Kidney capillary endothelial cell (primary cell): ENCODE data around the gene NFIA.
"Not testable (repeated sequence)": the region's sequence is repeated elsewhere in the genome, so short reads cannot be mapped to it uniquely, and the experiment has no call there.

Experiments
- DNase-seq: peaks from one replicate; pipeline ENCODE4 v3.0.0-alpha.2; 2018; ENCODE audit warnings: low spot score

NFIA gene

DNA sequence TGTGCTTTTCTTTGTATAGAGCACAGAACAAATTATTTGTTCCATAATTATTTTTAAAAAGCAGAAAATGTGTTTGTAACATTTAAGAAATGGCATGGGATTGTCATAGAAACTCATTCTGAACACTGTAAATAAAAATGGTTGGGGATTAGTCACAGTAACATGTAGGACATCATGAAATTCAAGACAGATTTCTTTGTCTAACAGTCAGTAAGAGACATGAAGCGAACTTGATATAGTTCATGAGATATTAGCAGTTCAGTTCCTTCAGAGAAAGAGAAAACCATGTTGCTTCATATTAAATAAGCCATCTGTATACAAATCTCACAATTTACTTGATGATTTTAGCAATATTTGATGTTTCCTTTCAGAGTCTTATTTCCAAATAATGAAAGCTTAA, 19.7 kb downstream of the NFIA start:
- DNase-seq = no peak

DNA sequence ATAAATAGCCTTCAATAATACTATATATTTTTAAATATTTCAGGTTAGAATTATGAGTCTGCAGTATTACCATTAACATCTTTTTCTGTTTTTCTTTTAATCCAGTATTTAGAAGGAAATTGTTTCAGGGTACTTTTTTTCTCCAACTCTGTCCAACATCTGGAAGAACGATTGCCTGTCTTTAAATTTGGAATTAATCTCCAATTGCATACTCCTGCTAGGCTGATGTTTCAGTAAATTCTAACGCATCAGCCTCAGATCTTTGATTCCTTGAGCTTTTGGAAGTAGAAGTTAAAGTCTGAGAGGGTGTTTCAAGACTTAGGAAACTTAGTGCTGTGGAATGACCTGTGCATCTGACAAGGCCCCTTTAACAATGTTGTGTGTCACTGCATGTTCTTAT, 20.3 kb downstream of the NFIA start:
- DNase-seq = no peak

DNA sequence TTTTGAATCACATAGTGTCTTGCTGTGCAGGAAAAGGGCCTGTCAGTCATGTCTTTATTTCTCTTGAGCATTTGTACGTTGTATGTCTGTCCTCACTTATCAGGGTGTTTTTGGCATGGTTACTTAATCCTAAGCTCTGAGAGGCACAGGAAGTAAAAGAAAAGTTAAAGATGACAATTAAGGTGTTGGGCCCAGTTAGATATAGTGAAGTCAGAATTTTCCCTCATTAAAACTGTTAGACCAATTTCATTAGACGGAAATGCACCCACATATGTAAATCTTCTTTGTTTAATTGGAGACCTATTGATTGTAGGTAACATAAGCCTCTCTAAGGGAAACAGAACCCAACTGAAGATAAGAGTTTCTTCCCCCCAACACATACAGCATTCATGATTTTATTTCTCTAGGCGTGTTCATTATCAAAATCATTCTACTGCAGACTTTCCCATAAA, 21.9 kb downstream of the NFIA start:
- DNase-seq = no peak

DNA sequence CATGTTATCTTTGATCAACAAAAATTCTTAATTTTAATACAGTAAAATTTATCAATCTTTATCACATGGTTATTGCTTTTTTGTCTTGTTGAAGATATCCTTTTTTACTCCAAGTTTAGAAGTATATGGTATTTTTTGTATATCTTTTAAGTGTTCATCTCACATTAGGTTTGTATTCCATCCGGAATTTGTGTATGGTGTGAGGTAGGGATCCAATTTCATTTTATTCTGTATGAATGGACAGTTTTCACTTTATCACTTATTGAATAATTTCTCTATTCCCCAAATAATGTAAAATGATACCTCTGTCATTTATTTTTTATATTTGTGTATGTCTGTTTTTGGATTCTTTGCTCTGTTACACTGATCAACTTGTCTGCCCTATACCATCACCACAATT, 25.3 kb downstream of the NFIA start:
- DNase-seq = no peak

DNA sequence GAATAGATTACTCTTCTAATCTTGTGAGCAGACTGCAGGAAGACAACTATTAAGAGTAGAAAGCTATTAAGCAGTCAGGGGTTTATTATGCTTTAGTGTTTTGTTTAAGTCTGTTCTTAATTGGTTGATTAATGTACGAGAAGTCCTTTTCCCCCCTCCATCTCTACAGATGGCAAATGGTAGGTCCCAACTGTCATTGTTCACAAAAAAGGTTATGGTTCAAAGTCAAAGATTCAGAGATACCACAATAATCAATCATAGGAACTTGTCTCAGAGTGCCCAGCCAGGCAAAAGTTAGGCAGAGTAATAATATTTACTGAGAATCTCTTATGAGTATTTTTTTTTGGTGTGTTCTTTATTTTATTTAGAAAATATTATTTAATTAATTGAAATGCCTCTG, 26.8 kb downstream of the NFIA start:
- DNase-seq = no peak

DNA sequence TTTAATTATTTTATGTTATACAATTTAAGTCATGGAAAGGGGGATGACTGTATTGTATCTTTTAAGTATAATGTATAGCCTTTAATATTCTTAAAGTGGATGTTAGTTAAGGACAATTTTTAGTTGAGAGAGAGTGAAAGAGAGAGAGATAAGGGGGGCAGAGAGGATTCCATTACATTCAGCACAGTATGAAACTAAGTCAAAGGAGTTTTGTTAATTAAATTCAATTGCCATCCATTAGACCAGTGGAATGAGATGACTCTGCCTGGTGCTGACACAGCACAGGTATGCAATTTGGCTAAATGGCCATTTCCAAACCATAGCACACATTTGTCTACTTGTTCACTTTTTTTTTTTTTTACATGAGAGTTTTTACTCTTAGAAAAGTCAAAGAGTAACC, 27.5 kb downstream of the NFIA start:
- no peak for DNase-seq

DNA sequence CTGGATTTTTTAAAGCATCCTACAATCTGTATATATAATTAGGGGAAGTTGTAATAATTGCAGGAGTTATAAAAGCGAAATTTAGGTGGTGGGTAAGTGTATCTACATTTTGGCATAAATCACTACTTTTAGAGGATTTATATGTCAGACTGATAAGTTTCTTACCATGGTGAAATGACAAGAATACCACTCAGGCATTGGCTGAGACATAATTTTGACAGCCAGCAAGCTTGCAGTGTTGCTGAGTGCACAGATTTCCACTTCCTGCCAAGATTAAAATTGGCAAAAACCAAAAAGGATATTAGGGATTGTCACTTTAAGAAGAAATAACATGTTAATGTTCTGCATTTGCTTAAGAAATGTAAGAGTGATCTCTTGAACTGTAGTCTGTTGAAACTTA, 28.2 kb downstream of the NFIA start:
- DNase-seq = no peak

DNA sequence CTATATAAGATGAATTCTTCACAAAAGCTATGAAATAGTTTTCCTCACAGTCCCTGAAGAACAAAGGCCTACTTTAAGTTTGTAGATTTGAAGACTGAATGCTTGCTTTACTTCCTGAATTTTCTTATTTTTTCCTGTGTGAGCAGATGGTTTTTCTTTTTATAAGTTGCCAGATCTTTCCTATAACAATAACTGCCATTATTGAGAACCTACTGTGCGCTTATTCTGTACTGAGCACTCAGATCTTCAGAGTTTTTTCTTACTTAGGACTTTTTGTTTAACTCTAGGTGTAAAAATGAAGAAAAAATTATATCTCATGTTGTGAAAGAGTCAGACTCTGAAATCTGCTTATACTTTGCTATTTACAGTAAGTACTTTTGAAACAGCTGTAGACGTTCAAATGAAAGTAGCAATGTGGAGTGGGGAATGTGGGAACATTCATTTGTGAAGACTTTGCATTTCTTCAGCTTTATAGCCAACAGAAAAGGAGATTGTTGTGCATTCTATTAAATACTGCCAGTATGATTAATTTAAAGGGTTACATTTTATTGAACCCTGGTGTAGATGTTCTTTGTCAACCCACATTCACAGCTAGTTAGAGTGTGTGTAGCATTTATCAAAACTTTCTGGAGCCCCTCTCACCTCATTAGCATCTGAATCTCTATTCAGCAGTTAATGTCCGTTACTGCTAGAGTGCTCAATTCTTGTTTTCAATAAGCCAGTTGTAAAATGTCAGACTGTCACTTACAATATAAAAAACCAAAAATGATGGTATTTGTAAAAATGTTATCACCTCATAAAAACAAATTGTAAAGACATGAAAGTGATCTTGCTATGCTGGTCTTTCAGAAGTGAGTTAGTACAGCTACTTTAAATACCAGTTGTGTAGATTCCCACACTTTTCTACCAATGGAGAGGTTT, 29.0 kb downstream of the NFIA start:
- no peak for DNase-seq

DNA sequence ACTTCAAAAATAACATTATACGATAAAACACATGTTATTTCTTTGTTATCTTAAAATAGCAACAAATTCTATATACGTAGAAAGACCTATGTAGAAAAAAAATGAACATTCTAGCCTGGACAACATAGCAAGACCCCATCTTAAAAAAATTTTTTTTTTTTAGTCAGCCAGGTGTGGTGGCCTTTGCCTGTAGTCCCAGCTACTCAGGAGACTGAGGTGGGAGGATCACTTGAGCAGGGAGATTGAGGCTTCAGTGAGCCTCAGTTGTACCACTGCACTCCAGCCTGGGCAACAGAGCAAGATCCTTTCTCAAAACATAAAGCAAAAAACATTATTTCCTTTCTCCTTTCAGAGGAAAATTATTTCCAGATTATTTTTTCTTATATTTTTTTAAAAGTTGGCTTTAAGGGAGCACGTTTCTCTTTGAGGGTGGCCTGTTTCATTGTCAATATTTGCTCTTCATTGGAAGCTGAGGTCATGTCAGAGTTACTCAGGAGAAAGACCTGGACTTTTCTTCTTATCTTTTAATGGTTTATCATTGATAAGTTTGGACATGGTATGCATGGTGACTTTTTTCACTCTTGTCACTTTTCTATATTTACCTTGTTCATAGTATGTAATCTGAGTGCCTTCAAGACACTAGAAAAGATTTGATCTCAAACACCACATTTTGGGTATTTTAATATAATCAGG, 32.0 kb downstream of the NFIA start:
- no peak for DNase-seq

DNA sequence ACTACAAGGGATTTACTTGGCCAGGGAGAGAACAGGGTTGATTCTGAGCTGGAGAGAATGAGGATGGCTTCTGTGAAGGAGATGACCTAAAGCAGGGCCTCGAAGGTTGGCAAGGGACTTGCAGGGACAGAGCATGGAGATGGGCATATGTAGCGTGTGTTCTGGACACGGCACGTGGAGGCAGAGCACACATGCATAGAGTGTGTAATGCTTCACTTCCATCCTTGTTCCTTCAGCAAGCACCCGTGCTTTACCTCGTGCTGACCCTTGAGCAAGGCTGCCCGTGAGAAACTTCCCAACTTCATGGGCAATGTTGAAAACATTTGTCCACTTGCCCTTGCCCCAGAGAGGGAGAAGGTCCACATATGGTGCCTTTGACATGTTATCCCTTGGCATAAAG, 33.1 kb downstream of the NFIA start:
- no peak for DNase-seq

DNA sequence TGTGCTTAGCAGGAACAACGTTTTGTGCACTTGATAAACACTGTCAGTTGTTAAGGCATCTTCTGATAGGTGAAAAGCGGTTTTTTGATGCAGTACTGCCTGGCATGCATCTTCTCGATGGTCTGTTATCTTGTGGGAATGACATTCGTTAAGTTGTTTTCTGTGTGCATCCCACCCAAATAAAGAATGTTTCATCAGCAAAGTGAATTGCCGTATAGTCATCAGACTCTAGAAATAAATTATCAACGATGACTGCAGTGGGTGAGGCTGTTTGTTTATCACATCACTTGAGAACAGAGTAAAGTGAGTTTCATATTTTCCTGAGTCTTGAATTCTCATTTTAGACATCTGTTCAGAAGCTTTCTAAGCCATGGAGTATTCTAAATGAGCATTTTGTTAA, 34.1 kb downstream of the NFIA start:
- DNase-seq = no peak

DNA sequence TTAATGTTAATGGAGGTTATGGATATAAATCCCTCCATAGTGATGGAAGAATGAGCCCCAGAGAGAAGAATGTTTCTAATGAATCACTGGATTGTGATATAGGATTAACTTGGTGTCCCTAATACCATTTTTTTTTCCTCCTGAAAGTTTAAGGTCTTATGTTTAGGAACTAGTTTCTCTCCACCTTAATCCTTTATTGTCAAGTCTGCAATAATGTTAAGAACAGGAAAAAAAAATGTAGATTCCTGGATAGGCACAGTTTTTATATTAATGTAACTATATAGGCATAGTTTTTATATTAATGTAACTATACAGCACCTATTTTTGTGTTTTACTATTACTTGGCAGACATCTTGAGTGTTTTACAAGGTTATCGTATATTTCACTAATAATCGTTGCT, 34.9 kb downstream of the NFIA start:
- DNase-seq = no peak

DNA sequence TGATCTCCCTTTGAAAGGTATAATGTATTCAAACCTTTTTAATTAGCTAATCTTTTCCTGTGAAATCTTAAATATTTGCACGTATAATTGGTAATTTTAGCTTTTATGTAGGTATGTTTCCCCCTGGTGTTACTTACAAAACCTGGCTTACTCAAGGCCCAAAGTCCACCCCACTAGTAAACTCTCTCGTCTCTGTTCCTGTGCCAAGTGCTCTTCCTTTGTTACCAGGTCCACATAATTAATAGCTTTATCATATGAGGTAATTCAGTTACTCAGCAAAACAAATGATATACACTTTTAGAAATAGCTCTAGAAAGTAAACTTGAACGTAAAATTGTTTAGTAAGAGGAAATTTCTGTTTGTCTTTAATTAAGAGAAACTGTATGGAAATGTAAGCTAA, 36.7 kb downstream of the NFIA start:
- no peak for DNase-seq

DNA sequence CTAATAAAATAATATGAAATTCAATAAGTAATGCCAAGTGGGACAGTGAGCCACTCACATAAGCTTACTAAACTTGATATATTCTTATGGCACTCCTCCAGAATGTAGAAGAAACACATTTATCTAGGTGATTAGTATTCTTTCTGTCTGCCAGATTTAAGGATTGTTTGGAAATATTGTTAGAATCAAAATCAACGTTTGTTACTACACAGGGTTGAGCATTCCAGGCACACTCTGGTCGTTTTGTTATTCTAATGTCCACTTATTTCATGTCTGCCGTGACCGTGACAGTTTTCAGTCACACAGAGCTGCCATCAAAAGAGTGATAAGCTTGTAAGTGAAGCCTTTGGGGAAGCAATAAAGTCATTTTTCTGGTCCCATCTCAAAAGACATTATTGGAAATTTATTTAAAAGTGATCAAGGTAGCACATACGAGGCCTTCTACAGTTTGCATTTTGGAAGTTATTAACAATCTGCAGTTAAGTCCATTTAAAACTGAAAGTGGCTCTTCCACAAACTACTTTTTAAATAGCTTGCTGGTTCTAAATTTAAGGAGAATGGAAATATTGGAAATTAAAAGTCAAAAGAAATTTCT, 38.0 kb downstream of the NFIA start:
- DNase-seq = no peak

DNA sequence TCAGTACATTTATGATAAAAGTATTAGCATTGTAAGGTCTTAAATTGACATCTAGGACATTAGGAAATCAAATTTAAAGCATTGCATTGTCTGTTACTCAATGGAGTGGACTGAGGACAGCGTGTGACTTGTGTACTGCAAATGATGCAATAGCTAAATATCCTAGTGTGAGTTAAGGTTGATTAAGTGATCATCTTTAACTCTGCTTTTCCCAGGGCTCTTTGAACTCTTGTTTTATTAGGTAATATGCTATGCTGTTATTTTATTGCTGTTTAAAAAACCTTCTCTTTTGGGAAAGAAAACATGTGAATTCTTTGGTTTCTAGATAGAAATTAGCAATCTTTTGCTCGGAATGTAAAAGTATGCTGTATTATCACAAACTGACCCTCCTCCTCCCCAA, 38.6 kb downstream of the NFIA start:
- no peak for DNase-seq

DNA sequence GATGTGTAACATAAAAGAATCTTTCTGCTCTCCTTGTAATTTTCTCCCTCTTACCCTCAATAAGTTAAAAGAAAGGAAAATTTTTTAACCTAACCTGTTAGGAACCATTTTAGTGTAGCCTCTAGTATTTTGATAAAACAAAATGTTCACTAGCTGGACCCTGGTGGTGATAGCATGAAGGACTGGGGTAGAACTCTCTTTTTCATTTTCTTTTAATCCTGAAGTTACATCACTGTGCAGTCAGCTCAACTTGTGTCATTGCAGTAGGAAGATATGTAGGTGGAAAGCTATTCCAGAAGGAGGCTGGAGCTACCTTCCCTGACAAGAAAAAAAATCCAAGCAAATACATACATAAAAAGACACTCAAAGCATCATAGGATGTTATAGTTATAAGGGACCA, 39.3 kb downstream of the NFIA start:
- no peak for DNase-seq

DNA sequence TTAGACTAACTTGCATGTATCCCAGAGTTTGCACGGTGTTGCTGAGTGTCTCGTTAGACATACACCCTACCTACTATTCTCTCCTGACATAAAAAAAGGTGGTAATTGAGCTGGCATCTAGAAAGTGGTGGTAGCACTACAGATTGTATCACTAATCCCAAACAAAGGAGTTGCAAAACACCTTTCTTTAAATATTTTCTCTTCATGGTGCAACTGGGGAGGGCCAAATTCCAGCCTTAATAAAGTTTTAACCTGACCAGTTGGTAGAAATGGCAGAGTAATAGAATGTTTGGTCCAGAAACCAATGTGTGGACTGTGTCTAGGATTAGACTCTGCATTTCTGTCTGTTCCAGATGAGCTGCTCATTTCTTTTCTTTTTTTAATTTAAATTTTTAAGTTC, 40.0 kb downstream of the NFIA start:
- no peak for DNase-seq

DNA sequence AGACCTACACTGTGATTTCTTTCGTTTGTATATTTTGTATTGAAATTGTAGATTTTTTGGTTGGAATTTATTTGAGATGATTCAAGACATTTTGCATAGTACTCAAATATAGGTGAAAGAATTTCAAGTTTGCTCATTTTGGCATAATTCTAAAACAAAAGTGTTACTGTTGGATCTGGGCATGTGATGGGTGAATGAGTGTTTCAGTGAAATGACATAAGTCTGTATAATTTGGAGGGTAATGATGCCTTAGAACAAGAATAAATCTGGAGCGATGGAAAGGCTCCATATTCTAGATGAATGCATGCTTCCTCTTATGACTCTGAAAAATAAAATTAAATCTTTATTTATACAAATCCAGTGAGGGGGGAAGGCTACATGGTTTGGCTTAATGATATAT, 41.0 kb downstream of the NFIA start:
- DNase-seq = no peak

DNA sequence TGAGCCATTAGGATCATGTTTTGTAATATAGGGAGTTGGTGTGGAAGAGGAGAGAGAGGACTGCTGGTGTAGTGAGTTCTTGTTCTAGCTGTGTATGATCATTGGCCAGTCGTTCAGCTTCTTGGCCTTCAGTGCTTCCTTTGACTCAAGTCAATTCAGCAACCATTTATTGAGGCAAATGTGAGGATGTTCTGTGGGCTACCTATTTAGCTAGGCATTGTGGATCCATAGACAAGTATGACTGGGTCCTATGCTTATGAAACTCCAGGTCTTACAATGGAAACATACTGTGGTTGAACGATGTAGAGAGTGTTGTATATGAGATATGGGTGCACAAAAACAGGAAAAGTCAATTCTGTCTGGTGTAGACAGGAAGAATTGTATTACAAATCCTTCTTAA, 41.7 kb downstream of the NFIA start:
- no peak for DNase-seq

DNA sequence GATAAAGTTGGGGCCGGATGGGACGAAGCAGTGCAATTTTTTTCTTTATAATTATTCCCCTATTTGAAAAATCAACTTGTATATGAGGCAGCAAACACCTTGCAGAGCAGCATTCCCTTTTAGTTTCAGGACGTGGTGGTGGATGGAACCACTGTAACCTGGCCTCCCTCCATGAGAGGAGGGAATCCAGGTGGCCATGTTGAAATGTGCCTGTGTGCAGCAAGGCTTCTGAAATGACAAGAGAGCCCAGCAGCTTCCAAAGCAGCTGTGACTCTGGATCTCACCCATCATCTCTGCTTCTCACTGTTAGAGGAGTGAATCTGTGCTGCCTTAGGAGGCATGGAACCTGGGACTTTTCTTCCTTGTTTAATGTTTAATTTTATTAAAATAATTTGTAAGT, 42.3 kb downstream of the NFIA start:
- DNase-seq = no peak

DNA sequence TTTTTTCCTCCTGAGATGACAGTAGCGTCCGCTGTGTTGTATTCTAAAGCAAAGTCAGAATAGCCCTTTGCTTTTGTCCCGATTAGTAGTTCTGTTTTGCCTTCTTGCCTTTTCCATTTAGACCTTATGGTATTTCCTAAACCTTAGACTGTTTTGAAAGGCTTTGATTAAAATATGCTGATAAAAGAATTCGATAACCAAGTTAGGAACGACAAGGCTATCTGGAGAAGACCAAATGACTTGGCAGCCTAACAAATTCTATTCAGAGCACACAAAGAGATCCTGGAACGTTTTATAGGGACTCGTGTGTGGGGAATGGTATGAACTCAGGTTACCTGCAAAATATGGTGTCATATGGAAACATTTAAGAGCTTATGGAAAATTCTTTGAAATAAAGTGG, 42.9 kb downstream of the NFIA start:
- DNase-seq = no peak

DNA sequence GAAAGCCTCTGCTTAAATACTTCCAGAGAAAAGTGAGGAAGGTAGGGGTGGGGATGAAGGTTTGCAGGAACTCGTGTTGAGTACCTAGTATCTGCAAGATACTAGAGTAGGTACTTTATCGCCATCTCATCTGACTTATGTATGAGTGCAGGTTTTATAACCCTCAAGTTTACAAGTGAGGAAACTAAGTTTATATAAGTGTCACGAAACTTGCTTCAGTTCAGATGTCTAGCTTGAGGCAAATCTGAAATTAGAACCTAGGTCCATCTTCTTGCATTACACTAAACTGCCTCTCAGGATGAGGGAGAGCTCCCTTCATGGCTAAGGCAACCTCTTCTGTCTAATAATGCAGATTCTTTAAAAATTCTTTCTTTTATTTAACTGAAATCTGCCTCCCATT, 43.5 kb downstream of the NFIA start:
- DNase-seq = no peak

DNA sequence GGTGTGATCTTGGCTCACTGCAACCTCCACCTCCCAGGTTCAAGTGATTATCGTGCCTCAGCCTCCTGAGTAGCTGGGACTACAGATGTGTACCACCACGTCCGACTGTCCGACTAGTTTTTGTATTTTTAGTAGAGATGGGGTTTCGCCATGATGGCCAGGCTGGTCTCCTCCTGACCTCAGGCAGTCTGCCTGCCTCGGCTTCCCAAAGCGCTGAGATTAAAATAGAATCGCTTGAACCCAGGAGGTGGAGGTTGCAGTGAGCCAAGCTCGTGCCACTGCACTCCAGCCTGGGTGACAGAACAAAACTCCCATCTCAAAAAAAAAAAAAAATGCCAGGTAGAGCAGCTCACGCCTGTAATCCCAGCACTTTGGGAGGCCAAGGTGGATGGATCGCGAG, 44.5 kb downstream of the NFIA start:
- DNase-seq = not testable (repeated sequence)
